Ovary (tissue), 9 donors: ENCODE measurements around the gene POLR3H. TPM values are rescaled to one million over a fixed set of nuclear protein-coding genes. Genes with fewer than 3 reads are reported as not detected.

Experiments used
- DNase-seq, 5 donors: peaks; one replicate each; pipeline ENCODE4 v3.0.0-alpha.2; 2019 to 2020
- H3K27ac ChIP-seq, 2 donors: fragments of 200-600 bp; one replicate each; pipeline versions ENCODE4 v1.5.1 to v1.8.0; 2019 to 2022
- H3K27me3 ChIP-seq: fragments of 200-600 bp; one replicate; pipeline ENCODE4 v1.8.0; 2022
- H3K36me3 ChIP-seq: fragments of 200-600 bp; sonication (generic); one replicate; pipeline ENCODE4 v1.5.1; 2019
- H3K4me1 ChIP-seq: one replicate; pipeline ENCODE4 v1.8.1; 2013; ENCODE audit warnings: mild to moderate bottlenecking, moderate library complexity; ENCODE audit not compliant: insufficient read depth
- H3K4me3 ChIP-seq: fragments of 200-600 bp; sonication (generic); one replicate; pipeline ENCODE4 v1.5.1; 2017
- H3K9me3 ChIP-seq, 2 donors: fragments of 200-600 bp in 1 of 2; sonication (generic) in 1 of 2; one replicate each; pipeline versions ENCODE4 v1.5.1 to v1.8.1; 2013 to 2019; ENCODE audit warnings: mild to moderate bottlenecking in 1 of 2, moderate library complexity in 1 of 2
- EP300 ChIP-seq: sonication (generic); formaldehyde crosslinking; IDR thresholded peaks from one replicate; pipeline ENCODE4 v1.6.1; 2017; ENCODE audit warnings: antibody characterized with exemption
- POLR2A ChIP-seq: fragments of 450-650 bp; IDR thresholded peaks from one replicate; pipeline ENCODE4 v1.6.1; 2017; ENCODE audit warnings: antibody characterized with exemption, mild to moderate bottlenecking, moderate library complexity
- WGBS, 3 donors: extraction: QIAGEN DNeasy Blood & Tissue Kit in 1 of 3; methylation state at CpG; one replicate each; pipeline versions ENCODE4 v1.1.5 to v1.1.7; 2013 to 2017; 5-methylcytosine and 5-hydroxymethylcytosine counted together
- intact Hi-C, 4 donors: fragments of 100-400 bp; cut with DNase I; formaldehyde crosslinking; loops; one replicate each; pipeline versions ENCODE4 v1.11.0 to v1.15.1; 2022 to 2023
- polyA plus RNA-seq, 2 donors: library from polyadenylated mRNA; stranded (reverse); fragments of 200-250 nt in 1 of 2; fragments of 350-450 nt in 1 of 2; fragmentation: Illumina TruSeq in 1 of 2; extraction: RNeasy Lipid Tissue Mini Kit (QIAGEN cat#74804) in 1 of 2; gene quantifications; one replicate each; pipeline ENCODE4 v1.2.3, GENCODE V29; 2013 to 2014
- total RNA-seq, 7 donors: library from RNA; depleted of rRNA in 2 of 7; stranded (reverse); fragments of >200 nt in 2 of 7; fragmentation: NEBNext Ultra II Directional in 3 of 7; extraction: Animal tissue kit (Norgen Biotek cat#: 25700) in 3 of 7; gene quantifications; one replicate each; pipeline versions ENCODE4 v1.1.0 to v1.2.4, GENCODE V29; 2016 to 2023
- TF ChIP-seq, protein P1 (sequence below), 3 donors: fragments of 450-650 bp in 2 of 3; fragments of 200-600 bp in 1 of 3; IDR thresholded peaks; one replicate each; pipeline versions ENCODE4 v1.5.1 to v1.8.0; 2016 to 2022; ENCODE audit warnings: antibody characterized with exemption in 3 of 3, mild to moderate bottlenecking in 1 of 3
- donor health status: DM: no; HTN: no; CAD: no; lungs with moderate emphysema.
- donor health status: DM: no; HTN: no; CAD: no.
- donor health status: Bipolar disorder and iron deficiency.
- donor health status: DM: yes; HTN: yes; CAD: no.
- donor health status: DM: no; HTN: no; CAD: no.
- donor health status: DM: yes; HTN: yes; CAD: no.

POLR3H gene
- total and polyA plus RNA-seq, 9 donors, result 15.7 to 84.6 (median 49.6) TPM

DNA sequence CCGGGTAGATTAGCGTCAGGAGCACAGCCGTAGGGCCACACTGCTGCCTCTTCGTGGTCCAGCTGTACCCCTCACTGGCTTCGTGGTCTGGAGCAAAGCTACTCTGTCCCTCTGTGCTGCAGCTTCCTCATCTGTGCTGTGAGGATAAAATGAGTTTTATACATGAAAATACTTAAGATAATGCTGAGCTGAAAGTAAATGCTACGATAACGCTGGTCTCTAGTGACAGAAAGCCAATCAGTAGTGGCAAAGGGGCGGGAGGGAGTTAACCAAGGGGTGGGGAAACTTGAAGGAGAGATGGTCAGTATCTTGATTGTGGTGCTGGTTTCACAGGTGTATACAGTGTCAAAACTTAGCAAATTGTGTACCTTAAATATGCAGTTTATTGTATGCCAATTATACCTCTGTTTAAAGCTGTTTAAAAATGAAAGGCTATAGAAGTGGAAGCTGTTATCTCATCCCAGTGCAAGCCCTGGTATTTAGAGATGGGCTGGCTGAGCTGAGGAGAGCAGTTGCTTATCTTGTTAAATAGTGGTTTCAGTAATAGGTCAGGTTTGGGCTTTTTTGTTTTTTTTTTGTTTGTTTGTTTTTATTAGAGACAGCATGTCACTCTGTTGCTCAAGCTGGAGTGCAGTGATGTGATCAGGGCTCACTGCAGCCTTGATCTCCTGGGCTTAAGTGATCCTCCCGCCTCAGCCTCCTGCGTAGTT is 38.6 kb downstream of the POLR3H start:
- no peaks in the 10 kb centered on the region for H3K36me3 ChIP-seq
- intact Hi-C loops, result loop anchor here in 1 of 4 donors (10.0 kb wide), 1 partner anchor 51 kb away; no protein-coding TSS in a partner anchor
- peaks cover 3% of the 10 kb centered on the region for H3K4me1 ChIP-seq
- no peaks in the 10 kb centered on the region for H3K27me3 ChIP-seq
- TF ChIP-seq EP300, result no peak
- TF ChIP-seq, protein P1, sequence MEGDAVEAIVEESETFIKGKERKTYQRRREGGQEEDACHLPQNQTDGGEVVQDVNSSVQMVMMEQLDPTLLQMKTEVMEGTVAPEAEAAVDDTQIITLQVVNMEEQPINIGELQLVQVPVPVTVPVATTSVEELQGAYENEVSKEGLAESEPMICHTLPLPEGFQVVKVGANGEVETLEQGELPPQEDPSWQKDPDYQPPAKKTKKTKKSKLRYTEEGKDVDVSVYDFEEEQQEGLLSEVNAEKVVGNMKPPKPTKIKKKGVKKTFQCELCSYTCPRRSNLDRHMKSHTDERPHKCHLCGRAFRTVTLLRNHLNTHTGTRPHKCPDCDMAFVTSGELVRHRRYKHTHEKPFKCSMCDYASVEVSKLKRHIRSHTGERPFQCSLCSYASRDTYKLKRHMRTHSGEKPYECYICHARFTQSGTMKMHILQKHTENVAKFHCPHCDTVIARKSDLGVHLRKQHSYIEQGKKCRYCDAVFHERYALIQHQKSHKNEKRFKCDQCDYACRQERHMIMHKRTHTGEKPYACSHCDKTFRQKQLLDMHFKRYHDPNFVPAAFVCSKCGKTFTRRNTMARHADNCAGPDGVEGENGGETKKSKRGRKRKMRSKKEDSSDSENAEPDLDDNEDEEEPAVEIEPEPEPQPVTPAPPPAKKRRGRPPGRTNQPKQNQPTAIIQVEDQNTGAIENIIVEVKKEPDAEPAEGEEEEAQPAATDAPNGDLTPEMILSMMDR (IDR thresholded peaks at IDR 0.05), result no peak
- TF ChIP-seq POLR2A, result no peak
- DNase-seq, result no peak
- H3K27ac ChIP-seq, result no peak overlapping the region
- no peak overlapping the region for H3K4me3 ChIP-seq
- 88 to 91% (median 89%) methylated on average over 10 of the region's 10 CpGs for WGBS, 3 donors
- H3K9me3 ChIP-seq, result no peaks in the 10 kb centered on the region

DNA sequence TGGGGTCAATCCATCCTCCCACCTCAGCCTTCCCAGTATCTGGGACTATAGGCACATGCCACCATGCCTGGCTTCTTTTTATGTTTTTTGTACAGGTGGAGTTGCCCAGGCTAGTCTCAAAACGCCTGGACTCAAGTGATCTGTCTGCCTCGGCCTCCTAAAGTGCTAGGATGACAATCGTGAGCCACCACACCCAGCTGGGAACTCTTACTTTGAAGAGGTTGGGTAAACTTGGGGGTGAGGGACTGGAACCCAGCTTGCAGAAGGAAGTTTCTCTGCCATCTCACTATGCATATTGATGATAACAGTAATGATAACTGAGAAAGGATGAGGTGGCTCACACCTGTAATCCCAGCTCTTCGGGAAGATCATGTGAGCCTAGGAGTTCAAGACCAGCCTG is 39.5 kb downstream of the POLR3H start:
- Histone ChIP-seq H3K27me3 (no peaks in the 10 kb centered on the region), H3K27ac (no peak overlapping the region), H3K9me3 (no peaks in the 10 kb centered on the region), H3K4me3 (no peak overlapping the region), H3K4me1 (peaks cover 3% of the 10 kb centered on the region), H3K36me3 (no peaks in the 10 kb centered on the region)
- intact Hi-C loops, result loop anchor here in 1 of 4 donors (10.0 kb wide), 1 partner anchor 50 kb away; no protein-coding TSS in a partner anchor
- DNase-seq, result no peak
- WGBS, 3 donors, result 85 to 91% (median 91%) methylated on average over 4 of the region's 4 CpGs
- TF ChIP-seq, protein P1 (IDR thresholded peaks at IDR 0.05), result no peak
- TF ChIP-seq EP300 (no peak), POLR2A (no peak)

DNA sequence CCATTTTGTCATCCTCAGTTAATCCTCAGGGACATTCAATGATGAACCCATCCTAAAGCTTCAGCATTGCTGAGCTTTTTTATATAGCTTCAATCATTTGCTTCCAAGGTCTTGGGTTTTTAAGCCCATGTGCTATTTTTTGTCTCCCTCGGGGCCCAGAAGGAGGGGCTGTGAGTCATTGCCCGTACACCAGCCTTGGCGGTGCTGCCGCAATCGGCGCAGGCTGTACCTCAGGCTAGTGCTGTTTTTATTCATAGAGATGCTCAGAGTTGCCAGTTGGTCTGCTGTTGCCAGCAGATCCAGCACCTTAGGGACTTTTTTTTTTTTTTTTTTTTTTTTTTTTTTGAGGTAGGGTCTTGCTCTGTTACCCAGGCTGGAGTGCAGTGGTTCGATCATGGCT is 39.9 kb downstream of the POLR3H start:
- TF ChIP-seq EP300 (no peak), POLR2A (no peak)
- TF ChIP-seq, protein P1 (IDR thresholded peaks at IDR 0.05), result no peak
- 53 to 64% (median 56%) methylated on average over 7 of the region's 7 CpGs for WGBS, 3 donors
- Histone ChIP-seq H3K36me3 (no peaks in the 10 kb centered on the region), H3K4me1 (peaks cover 3% of the 10 kb centered on the region), H3K27ac (no peak overlapping the region), H3K9me3 (no peaks in the 10 kb centered on the region), H3K27me3 (no peaks in the 10 kb centered on the region), H3K4me3 (no peak overlapping the region)
- intact Hi-C loops, result loop anchor here in 1 of 4 donors (10.0 kb wide), 1 partner anchor 50 kb away; no protein-coding TSS in a partner anchor
- DNase-seq, result no peak

DNA sequence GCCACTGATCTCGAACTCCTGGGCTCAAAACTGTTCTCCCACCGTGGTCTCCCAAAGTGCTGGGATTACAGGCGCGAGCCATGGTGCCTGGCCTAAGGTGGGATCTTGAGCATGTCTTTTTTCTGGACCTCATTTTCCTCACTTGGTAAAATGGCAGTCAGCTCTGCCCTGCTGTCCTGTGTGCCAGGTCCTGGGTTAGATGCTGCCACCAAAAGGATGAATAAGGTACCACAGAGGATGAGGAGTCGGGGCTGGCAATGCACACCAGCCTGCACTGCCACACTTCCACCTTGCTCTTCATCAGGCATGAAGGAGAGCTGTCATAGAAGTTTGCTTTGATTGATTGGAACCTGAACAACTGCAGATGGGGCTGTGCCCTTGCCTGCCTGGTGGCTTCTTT is 43.1 kb downstream of the POLR3H start:
- intact Hi-C loops, result loop anchor here in 1 of 4 donors (10.0 kb wide), 1 partner anchor 46 kb away; no protein-coding TSS in a partner anchor
- Histone ChIP-seq H3K4me3 (no peak overlapping the region), H3K9me3 (no peaks in the 10 kb centered on the region), H3K27ac (no peak overlapping the region), H3K4me1 (peaks cover 2% of the 10 kb centered on the region), H3K27me3 (no peaks in the 10 kb centered on the region), H3K36me3 (no peaks in the 10 kb centered on the region)
- 84 to 91% (median 91%) methylated on average over 5 of the region's 5 CpGs for WGBS, 3 donors
- TF ChIP-seq POLR2A, result no peak
- TF ChIP-seq, protein P1 (IDR thresholded peaks at IDR 0.05), result no peak
- TF ChIP-seq EP300, result no peak
- no peak for DNase-seq
